NOMO-1 (cell line): ENCODE results near the gene SF3B2.
A peak's percentile ranks its signal among the peaks of the same experiment; 100 is the strongest.

Experiments
- DNase-seq, 2 experiments: peaks; one replicate each; lab custom pipeline; 2025; ENCODE audit not compliant: unreplicated experiment in 2 of 2; lab: John Stamatoyannopoulos, UW

SF3B2 gene

DNA sequence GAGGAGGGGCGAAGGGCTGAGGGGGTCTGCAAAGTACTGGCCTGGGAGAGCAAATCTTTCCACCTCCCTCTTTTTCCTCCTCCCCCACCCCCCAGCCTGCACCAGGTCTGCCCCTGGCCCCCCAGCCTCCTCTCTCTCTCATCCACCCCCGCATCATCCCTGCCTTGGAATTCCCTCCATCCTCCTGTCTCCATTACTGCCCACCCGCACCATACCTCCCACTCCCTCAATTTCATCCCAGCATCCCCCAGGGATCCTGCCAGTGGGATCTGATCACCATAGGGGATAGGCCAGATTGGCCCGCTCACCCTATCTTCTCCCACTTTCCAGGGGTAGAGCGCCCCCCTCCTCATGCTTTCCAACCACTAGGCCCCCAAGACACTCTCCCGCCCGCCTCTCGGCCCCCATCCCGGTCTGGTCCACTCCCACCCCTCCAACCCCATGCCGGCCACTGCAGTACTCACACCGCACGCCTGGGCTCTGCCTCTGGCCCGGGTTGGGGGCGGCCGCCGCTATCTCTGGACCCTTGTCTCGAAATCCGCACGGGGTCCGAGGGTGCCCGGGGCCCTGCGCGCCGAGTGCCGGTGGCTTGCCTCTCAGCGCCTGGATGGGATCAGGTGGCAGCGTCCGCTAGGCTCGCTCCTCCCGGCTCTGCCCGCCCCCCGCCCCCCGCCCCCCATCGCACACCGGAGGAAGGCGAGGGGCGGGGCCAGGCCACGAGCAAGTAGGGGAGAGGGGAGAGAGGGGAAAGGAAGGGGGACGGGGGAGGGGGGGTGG lies 3.4 kb upstream of the SF3B2 start, which contains the start of gene GAL3ST3:
GAL3ST3 (minus strand) TSS at position 615 of the 777 bp plus-strand sequence. CDS start 3,746 bp downstream, outside the sequence.
- DNase-seq = no peak

DNA sequence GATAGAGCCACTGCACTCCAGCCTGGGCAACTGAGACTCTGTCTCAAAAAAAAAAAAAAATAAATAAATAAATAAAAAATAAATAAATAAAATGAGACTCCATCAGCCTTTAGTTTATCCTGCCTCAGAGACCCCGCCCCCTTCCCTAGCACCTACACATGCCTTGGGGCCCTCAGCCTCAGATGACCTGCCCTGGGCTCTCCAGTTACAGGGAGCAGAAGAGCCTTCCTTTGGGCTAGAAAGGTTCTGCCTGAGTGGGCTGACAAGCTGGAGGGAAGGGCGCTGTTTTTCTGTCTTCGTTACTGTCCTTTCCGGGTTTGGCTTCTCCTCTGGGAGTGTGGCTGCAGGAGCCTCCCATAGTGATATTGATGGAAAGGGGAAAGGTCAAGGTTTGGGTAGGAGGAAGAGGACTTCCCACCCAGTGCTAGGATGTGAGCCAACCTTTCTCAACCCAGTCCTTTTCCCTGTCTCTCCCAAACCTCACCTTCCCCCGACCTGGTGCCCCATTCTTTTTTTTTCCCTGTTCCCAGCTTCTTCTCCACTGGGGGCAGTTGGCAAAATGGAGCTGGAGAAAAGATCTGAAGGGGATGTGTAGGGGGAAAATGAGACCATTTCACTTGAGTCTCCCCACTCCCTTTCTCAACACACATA lies 1.5 kb upstream of the SF3B2 start:
- no peak for DNase-seq

DNA sequence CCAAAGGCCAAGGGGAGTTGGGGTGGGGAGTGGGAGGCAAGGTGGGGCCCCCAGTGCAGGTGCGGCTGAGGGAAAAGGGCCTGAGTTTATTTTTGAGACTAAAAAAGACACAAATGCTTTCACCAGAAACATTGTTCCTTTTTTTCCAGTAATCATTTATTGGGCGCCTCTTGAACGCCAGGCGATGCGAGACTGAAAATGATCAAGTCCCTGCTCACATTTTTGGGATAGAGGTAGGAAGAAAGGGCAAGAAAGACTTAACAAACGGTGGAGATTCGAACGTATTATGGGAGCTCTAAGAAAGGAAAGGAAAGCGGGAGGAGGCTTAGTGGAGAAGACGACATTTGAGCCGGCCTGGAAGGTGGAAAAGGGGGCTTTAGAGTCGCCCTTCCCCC lies 796 bp upstream of the SF3B2 start:
- no peak for DNase-seq

DNA sequence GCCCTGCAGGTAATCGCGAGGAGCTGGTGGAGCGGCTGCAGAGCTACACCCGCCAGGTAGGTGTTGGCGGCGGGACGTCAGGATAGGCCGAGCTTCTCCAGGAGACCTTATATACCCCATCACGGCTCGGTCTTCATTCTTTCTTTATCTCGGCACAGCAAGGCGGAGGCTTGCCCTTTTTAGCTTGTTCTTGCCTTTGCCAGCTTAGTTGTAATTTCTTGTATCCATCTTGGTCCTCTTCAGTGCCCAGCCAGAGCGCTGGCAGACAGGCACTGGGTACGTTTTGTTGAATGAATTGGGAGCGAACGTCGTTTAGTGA lies 459 bp downstream of the SF3B2 start:
- DNase-seq = no peak

DNA sequence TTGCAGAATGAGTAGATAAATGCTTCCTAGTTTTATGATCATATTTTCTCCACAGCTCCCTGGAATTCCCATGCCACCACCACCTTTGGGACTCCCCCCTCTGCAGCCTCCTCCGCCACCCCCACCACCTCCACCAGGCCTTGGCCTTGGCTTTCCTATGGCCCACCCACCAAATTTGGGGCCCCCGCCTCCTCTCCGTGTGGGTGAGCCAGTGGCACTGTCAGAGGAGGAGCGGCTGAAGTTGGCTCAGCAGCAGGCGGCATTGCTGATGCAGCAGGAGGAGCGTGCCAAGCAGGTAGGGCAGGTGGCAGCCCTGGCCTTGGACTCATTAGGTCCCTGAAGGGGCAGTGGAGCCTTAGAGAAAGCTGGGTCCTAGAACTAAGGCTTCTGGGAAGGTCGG lies 2.9 kb downstream of the SF3B2 start:
- no peak for DNase-seq

DNA sequence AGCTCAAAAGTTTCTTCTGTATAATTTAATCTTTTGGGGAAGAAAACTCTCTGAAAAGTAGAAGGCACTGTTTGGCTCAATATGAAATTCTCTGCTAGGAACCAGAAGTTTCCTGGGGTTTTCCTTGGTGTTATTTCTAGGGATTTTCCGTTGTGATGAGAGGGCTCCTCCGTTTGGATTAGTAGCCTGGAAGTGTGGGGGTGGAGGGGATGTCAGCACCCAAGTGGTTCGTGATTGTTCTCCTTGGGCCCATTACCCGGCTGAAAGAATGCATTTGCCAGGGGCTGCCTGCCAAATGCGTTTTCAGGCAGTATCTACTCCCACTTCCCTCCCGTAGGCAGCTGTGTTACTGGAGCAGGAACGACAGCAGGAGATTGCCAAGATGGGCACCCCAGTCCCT lies 4.3 kb downstream of the SF3B2 start:
- no peak for DNase-seq

DNA sequence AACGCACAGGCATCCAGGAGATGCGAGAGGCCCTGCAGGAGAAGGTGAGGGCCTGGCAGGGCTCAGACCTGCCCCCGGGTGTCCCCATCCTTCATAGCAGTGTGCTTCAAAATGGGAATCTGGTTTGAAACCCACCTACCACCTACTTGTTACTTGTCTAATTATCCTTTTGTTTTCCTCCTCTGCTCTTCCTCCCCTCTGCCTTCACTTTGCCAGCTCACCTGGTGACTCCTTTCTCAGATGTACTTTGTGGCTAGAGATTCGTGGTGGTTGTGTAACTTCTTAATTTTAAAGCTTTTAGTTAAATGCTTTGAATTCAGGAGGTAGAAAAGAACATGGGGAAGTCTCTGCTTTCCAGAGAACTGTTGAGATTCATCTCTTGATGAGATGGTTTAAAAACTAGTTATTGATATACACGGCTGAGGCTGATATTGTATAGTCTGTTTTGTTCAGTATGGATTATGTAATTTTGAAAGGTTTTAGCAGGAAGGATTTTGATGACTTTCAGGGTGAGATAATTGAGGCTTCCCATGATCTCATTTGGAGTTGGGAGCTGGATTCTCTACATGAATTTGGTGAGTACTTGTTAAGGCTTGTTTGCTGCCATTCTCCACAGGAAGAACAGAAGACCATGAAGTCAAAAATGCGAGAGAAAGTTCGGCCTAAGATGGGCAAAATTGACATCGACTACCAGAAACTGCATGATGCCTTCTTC lies 8.0 kb downstream of the SF3B2 start:
- DNase-seq = no peak

DNA sequence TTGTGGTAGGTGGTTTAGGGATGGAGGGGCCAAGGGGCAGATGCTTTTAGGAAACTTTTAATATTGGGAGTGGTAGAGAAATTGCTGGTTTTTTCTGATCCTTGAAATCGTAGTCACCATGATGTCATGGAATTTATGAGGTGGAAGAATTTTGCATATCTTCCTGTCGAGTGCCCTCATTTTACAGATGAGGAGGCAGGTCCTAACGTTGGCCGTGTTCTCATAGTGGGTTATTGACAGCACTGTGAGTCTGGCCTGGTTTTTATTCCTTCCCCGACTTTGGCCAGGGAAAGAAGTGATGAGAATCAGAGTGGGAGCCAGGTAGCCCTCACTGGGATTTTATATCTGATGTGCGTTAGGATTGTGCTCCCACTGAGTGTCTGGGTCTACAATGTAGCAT lies 9.1 kb downstream of the SF3B2 start:
- no peak for DNase-seq

DNA sequence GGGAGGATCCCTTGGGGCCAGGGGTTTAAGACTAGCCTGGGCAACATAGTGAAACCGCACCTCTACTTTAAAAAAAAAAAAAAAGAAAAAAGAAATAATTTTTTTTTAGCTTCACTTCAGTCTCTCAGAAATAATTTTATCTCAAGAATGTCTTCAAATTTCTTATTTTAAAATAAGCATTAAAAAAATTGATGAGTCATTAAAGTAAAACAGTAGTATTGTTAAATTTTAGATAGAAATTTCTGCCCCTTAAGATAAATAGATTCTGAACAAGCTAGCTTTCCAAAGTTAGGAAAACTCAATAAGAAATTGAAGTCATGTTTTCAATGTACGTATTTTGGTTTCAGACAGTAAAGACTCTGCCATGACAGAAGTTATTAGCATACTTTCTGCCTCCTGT lies 10.2 kb downstream of the SF3B2 start:
- no peak for DNase-seq

DNA sequence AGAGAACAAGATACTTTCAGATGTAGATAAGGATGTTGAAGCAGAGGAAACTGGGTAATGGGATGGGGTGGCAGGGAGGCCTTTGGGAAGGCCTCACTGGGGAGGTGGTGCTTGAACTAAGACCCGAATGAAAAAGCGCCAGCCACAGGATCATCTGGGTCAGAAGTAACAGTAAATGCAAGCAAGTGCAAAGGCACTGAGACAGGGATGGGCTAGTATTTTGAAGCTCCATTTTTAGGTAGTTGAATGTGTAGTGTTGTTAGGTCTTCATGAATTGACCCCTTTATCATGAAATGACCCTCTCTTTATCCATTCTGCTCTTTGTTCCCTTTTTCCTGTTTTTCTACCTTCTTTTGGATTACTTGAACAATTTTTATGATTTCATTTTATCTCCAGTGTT lies 11.7 kb downstream of the SF3B2 start:
- no peak for DNase-seq

DNA sequence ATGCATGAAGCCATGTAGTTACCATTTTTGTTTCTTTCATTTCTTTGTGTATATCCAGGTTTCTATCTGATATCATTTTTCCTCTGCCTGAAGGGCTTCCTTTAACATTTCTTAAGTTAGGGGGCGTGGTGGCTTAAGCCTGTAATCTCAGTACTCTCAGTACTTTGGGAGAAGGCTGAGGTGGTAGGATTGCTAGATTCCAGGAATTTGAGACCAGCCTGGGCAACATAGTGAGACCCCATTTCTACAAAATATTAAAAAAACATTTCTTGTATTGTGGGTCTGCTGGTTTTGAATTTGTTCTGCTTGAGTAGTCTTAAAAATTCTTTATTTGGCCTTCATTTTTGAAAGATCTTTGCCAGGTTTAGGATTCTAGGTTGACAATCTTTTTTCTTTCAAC lies 12.4 kb downstream of the SF3B2 start:
- no peak for DNase-seq

DNA sequence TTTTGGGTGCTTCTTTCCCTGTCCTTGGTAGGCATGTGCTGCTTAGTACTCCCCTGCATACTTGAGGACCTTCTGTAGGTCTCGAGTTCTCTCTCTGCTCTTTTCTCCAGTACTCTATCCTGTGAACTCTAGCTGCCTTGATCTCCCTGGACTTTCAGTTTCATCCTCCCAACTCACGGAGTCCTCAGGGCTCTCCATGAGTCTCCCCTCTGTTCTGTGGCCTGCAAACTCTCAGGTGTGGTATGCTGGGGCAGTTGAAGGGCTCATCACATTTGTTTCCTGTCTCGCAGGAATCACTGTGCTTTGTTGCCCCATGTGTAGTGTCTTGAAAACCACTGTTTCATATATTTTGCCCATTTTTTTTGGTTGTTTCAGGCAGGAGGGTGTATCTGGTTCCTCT lies 14.6 kb downstream of the SF3B2 start:
- no peak for DNase-seq

DNA sequence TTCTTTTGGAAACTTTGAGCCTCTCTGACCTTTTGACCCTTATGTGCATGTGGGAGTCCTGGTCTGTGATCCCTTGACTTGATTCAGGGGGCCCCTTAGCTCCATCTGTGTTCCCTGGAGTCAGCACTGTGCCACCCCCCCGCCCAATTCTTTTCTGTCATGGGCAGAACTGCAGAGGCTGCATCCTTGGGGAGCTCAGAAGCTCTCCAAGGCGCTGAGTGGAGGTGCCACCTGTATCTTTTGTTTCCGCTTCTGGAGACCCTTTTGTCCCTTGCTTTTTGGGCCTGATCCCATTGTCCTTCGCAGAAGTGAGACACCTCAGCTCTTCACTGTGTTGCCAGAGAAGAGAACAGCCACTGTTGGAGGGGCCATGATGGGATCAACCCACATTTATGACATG lies 15.5 kb downstream of the SF3B2 start:
- DNase-seq = no peak

DNA sequence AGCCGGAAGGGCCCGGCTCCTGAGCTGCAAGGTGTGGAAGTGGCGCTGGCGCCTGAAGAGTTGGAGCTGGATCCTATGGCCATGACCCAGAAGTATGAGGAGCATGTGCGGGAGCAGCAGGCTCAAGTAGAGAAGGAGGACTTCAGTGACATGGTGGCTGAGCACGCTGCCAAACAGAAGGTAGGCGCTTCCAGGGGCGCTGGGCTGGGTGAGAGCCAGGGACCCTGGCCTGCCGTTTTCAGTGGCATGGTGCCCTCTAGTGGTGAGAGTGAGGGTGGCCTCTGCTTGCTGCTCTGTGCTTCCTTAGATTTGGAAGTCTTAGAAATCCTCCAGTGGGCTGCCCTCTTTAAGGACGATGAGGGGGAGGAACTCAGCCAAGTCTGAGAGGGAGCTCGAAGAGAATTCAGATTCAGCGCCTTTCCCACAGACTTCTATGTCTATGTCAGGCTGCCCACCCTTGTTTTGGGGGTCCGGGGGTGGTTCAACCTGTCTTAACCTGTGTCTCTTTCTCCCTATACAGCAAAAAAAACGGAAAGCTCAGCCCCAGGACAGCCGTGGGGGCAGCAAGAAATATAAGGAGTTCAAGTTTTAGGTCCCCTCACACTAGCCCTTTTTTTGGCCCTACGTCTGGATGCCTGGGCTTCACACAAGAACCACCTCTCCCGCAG lies 16.1 kb downstream of the SF3B2 start:
- peak; percentile 36 to 40 for DNase-seq

DNA sequence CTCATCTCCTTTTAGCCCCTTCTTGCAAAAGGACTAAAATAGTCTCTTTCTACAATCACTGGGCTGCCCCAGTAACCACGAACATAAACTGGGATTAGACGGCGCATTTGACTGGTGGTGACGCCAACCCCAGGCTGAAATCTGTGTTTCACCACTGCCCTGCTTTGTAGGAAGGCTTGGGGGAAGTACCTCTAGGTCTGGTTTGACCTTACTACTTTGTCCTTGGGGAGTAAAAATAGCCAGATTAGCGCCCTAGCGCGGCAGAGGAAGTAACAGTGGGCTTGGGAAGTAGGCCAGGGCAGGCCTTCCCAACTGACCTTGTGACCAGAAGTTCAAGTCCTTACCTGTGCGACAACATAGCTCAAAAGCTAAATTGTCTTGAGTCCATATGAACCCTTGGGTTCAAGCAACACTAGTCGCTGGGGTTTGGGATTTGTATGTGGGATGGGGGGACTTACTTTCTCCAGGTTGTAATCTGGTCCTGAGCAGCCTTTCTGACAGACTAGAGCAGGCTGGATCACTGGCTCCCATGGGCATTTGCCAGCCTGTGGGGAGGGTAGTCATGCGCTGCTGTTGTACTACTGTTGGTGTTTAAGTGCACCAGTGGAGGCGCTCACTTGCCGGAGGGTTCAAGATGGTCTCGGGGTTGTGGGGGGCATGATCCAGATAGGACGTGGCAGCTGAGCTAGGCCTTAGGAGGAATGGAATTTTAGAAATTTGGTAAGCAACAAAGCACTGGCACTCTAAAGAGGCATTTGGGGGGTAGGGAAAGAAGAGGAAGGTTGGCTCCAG lies 17.0 kb downstream of the SF3B2 start:
- DNase-seq = peak; percentile 59 to 64

DNA sequence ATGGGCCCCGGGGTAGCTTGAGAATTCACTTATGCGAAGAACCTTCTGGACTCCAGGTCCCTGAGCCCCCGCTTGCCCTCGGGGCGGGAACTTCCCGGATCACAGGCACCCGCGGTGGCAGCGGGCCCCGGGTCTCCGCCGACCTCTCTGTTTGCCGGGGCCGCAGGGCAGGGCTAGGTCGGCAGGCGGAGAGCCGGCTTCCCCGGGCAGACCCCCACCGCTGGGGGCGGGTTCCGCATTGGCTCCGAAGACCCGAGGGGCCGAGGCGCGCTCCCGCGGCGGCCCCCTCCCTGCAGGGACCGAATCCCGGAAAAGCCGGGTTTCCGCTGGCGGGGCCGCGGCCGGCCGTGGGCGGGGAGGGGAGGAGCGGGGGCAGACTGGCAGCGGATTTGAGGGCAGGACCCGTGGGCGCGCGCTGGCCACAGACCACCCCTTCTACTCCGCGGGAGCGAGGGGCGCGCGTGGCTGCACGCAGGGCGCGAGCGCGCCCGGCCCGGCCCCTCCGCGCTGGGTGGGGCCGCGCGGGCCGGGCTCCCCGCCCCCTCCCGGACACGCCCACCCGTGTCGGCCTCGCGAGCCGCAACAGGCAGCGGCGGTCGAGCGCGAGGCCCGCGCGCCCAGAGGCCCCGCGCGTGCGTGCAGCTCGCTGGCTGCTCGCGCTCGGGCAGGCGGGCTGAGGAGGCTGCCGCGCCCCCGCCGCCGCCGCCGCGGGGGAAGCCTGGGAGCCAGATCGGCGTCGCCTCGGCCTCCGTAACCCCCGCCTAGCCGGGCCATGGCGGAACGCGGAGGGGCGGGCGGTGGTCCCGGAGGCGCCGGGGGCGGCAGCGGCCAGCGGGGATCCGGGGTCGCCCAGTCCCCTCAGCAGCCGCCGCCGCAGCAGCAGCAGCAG lies 17.8 kb downstream of the SF3B2 start, which contains the start of gene PACS1:
PACS1 (plus strand) TSS at position 558 of the 889 bp plus-strand sequence; CDS start at position 773, 215 bp downstream.
- peak; percentile 43 to 58 for DNase-seq

DNA sequence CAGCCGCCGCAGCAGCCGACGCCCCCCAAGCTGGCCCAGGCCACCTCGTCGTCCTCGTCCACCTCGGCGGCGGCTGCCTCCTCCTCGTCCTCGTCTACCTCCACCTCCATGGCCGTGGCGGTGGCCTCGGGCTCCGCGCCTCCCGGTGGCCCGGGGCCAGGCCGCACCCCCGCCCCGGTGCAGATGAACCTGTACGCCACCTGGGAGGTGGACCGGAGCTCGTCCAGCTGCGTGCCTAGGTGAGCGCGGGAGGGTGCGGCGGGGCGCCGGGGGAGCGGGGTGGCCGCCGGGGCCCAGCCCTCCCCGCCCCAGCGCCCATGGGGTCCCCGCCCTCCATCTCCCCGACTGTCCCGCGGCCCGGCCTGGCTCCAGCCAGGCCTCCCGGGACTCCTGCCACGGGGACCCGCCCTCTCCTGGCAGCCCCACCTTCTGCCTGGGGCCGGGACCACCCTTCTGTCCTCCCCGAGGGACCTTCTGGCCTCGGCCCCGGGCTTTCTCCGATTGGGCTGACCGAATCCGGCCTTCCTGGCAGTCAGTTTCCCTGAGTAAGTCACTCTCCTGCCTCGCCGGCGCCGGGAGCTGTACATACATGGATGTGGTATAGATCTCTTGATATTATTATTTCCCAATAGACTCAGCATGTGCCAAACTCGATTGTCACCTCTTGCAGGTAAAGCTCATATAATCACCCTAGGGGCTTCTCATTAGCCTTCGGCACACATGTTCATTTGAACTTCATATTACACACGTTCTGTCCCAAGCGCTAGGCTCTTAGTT lies 18.6 kb downstream of the SF3B2 start:
- DNase-seq = no peak

DNA sequence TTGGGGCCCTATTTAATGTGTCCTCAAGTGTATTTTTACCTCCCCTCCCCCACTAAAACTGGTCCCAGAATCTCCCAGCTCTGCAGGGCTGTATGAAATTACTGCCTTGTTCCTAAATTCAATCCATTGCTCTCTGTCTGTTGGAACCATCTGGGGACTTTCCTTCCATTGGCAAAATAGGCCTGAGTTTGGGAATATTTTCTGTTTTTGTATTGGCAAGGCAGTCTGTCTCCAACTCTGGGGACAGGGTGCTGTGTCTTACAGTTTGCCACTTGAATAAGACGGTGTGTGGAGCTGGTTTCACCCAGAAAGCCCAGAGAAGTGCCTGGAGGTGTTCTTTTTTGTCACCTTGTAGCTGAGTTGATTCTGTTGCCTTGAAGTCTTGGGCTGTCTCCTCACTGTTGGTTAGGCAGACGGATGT lies 19.2 kb downstream of the SF3B2 start:
- DNase-seq = no peak

DNA sequence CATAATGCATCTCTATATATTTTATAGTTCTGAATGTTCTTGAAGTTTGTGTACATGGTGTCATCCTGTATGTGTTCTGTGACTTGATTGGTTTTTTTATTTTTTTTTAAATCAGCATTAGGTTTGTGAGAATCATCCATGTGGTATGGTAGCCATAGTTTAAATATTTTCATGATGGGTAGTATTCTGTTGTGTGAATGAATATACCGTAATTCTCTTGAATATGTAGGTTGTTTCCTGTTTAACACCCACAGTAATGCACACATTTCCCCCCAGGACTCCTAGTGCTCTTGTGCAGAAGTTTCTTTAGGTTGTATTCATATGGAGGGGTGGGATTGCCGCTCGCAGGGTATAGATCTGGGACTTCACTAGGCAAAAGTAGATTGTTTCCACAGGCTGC lies 19.9 kb downstream of the SF3B2 start:
- DNase-seq = no peak
